Cardiac fibroblast (primary cell): ENCODE measurements around the gene PDCD1LG2.
A peak's percentile ranks its signal among the peaks of the same experiment; 100 is the strongest.

Experiments
- DNase-seq, 2 donors: peaks; one replicate each; pipeline versions ENCODE4 v3.0.0 to v3.0.0-alpha.2; 2010; ENCODE audit warnings: low read depth in 2 of 2
- H3K4me3 ChIP-seq, 2 donors: replicated peaks in 1 of 2; 1 replicate in 1 of 2; 2 replicates in 1 of 2; pipeline ENCODE4 v1.5.1; 2011; ENCODE audit warnings: low read depth in 2 of 2, low read length in 2 of 2, mild to moderate bottlenecking in 2 of 2, moderate library complexity in 1 of 2
- CTCF ChIP-seq: IDR thresholded peaks from one replicate; pipeline ENCODE4 v1.5.1; 2011; ENCODE audit warnings: low read depth, mild to moderate bottlenecking, low read length, inconsistent platforms

Gene PDCD1LG2

GRCh38 chr9:5531101-5531882 is 21.0 kb downstream of the PDCD1LG2 start:
- H3K4me3 ChIP-seq: no peak overlapping the region
- TF ChIP-seq CTCF: no peak
- DNase-seq: no peak

GRCh38 chr9:5532306-5532705 is 22.0 kb downstream of the PDCD1LG2 start:
- no peak for TF ChIP-seq CTCF
- H3K4me3 ChIP-seq: no peak overlapping the region
- no peak for DNase-seq

GRCh38 chr9:5532790-5533189 is 22.5 kb downstream of the PDCD1LG2 start:
- DNase-seq: no peak
- no peak overlapping the region for H3K4me3 ChIP-seq
- TF ChIP-seq CTCF: no peak

- no peak for DNase-seq
- no peak overlapping the region for H3K4me3 ChIP-seq
- TF ChIP-seq CTCF: no peak
Measured at GRCh38 chr9:5536684-5537083, 26.4 kb downstream of the PDCD1LG2 start.

- H3K4me3 ChIP-seq: no peak overlapping the region
- no peak for TF ChIP-seq CTCF
- DNase-seq: no peak
Measured at GRCh38 chr9:5543875-5544702, 33.8 kb downstream of the PDCD1LG2 start.

- no peak overlapping the region for H3K4me3 ChIP-seq
- TF ChIP-seq CTCF: no peak
- peak; percentile 71 to 73 for DNase-seq
Measured at GRCh38 chr9:5549658-5550650, 39.6 kb downstream of the PDCD1LG2 start.
